Measurements from ENCODE around the gene NPIPB2. TPM values are rescaled to one million over a fixed set of nuclear protein-coding genes. Genes with fewer than 3 reads are reported as not detected.

NPIPB2 gene
- total and polyA plus RNA-seq, 3 experiments from 2014 or later: 1.3 to 9.7 (median 9.4) TPM

GRCh38 chr16:11916524-11917285 lies 25.1 kb downstream of the NPIPB2 start:
- ChIA-PET POLR2A (interaction anchor here (1.3 to 1.7 kb wide), 2 partner anchors 60 to 65 kb away, joined by 5 to 7 read pairs; partner anchors contain the start of genes RSL1D1 and SNX29), CTCF (interaction anchor here (1.9 kb wide), 1 partner anchor 34 kb away, joined by 4 read pairs; no protein-coding TSS in a partner anchor)
- H3K27ac Mint-ChIP-seq: peak overlapping the region; percentile 73 to 98 (median 92)
- Histone ChIP-seq H3K9me3 (ENCODE audit: low read length) (no peaks in the 10 kb centered on the region), H3K27me3 (ENCODE audit: insufficient read depth, low read length, poor library complexity, severe bottlenecking) (no peaks in the 10 kb centered on the region), H3K4me1 (ENCODE audit: insufficient read depth, low read length) (peaks cover 25% of the 10 kb centered on the region), H3K36me3 (ENCODE audit: insufficient read depth, low read length) (no peaks in the 10 kb centered on the region), H3K4me3 (ENCODE audit: low read length) (peak overlapping the region; percentile 47), H3K27ac (ENCODE audit: low read depth, low read length) (peak overlapping the region; percentile 45)
- H3K36me3 Mint-ChIP-seq: peaks cover 0 to 30% (median 0%) of the 10 kb centered on the region in 3 donors
- H3K4me3 Mint-ChIP-seq: peak overlapping the region; percentile 89 to 95 (median 92)
- DNase-seq: no peak
- H3K4me1 Mint-ChIP-seq: peaks cover 29 to 35% (median 30%) of the 10 kb centered on the region in 3 donors
- H3K27me3 Mint-ChIP-seq: peaks cover 0 to 7% of the 10 kb centered on the region in 2 donors
- H3K9me3 Mint-ChIP-seq: no peaks in the 10 kb centered on the region

GRCh38 chr16:11915644-11916523 lies 26.0 kb downstream of the NPIPB2 start, which contains the start of gene GSPT1:
TSS of gene GSPT1 (minus strand) at chr16:11915956. CDS start at chr16:11915720, 236 bp downstream.
- Histone ChIP-seq H3K36me3 (ENCODE audit: insufficient read depth, low read length) (no peaks in the 10 kb centered on the region), H3K4me1 (ENCODE audit: insufficient read depth, low read length) (peaks cover 28% of the 10 kb centered on the region), H3K27me3 (ENCODE audit: insufficient read depth, low read length, poor library complexity, severe bottlenecking) (no peaks in the 10 kb centered on the region), H3K9me3 (ENCODE audit: low read length) (no peaks in the 10 kb centered on the region), H3K27ac (ENCODE audit: low read depth, low read length) (peak within 1 kb of the TSS; percentile 68), H3K4me3 (ENCODE audit: low read length) (peak within 1 kb of the TSS; percentile 64)
- Mint-ChIP-seq H3K27ac (peak within 1 kb of the TSS; percentile 96 to 99 (median 97)), H3K4me3 (peak within 1 kb of the TSS; percentile 92 to 98 (median 96)), H3K9me3 (no peaks in the 10 kb centered on the region), H3K4me1 (peaks cover 31 to 38% (median 34%) of the 10 kb centered on the region in 3 donors), H3K36me3 (peaks cover 0 to 31% (median 0%) of the 10 kb centered on the region in 3 donors), H3K27me3 (peaks cover 0 to 7% of the 10 kb centered on the region in 2 donors)
- POLR2A ChIA-PET: interaction anchor here (0.6 to 1.7 kb wide), 5 partner anchors 61 to 173 kb away, joined by 3 to 7 read pairs (median 6); partner anchors contain the start of genes RSL1D1, SNX29, TXNDC11 and ZC3H7A
- peak; percentile 98 to 100 (median 99) for DNase-seq
- CTCF ChIA-PET: interaction anchor here (1.9 kb wide), 1 partner anchor 33 kb away, joined by 4 read pairs; no protein-coding TSS in a partner anchor

DNA sequence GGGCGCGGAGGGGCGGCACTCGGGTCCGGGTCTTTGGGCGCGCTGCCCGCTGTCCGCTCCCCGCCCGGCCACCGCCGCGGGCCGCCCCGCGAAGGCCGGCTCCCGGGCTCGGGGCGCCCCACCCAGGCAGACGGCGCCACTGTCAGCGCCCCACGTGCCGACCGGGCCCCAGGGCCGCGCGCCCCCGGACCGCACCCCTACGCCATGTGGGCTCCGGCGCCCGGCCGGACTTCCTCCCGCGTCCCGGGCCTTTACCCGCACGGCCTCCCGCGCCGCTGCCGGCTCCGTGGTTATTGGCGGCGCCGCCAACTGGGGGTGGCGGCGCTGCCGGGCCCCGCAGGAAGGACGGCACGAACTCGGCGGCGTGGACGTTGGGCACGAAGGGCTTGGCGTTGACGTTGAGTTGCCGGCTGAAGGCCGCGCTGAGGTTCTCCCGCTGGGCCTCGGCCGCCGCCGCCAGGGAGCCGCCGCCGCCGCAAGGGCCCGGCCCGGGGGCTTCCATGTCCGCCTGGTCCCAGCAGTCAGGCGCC lies 26.7 kb downstream of the NPIPB2 start:
- CTCF ChIA-PET: interaction anchor here (1.9 kb wide), 1 partner anchor 32 kb away, joined by 4 read pairs; no protein-coding TSS in a partner anchor
- H3K27me3 Mint-ChIP-seq: peaks cover 0 to 4% of the 10 kb centered on the region in 2 donors
- peaks cover 35% of the 10 kb centered on the region for H3K4me1 ChIP-seq (ENCODE audit: insufficient read depth, low read length)
- peaks cover 0 to 37% (median 0%) of the 10 kb centered on the region in 3 donors for H3K36me3 Mint-ChIP-seq
- peak overlapping the region; percentile 92 to 98 (median 96) for H3K4me3 Mint-ChIP-seq
- H3K27me3 ChIP-seq (ENCODE audit: insufficient read depth, low read length, poor library complexity, severe bottlenecking): no peaks in the 10 kb centered on the region
- H3K9me3 Mint-ChIP-seq: no peaks in the 10 kb centered on the region
- no peaks in the 10 kb centered on the region for H3K9me3 ChIP-seq (ENCODE audit: low read length)
- H3K4me1 Mint-ChIP-seq: peaks cover 38 to 45% (median 41%) of the 10 kb centered on the region in 3 donors
- no peaks in the 10 kb centered on the region for H3K36me3 ChIP-seq (ENCODE audit: insufficient read depth, low read length)
- H3K4me3 ChIP-seq (ENCODE audit: low read length): peak overlapping the region; percentile 64
- POLR2A ChIA-PET: interaction anchor here (0.6 to 1.7 kb wide), 4 partner anchors 64 to 172 kb away, joined by 3 to 7 read pairs (median 6); partner anchors contain the start of genes RSL1D1, TXNDC11 and ZC3H7A
- peak overlapping the region; percentile 68 for H3K27ac ChIP-seq (ENCODE audit: low read depth, low read length)
- peak overlapping the region in 7 of 8 donors; percentile 96 to 99 (median 97) for H3K27ac Mint-ChIP-seq
- DNase-seq: peak in 2 of 5 donors; percentile 15 to 64

GRCh38 chr16:11914210-11915113 lies 27.4 kb downstream of the NPIPB2 start:
- peaks cover 0 to 4% of the 10 kb centered on the region in 2 donors for H3K27me3 Mint-ChIP-seq

DNA sequence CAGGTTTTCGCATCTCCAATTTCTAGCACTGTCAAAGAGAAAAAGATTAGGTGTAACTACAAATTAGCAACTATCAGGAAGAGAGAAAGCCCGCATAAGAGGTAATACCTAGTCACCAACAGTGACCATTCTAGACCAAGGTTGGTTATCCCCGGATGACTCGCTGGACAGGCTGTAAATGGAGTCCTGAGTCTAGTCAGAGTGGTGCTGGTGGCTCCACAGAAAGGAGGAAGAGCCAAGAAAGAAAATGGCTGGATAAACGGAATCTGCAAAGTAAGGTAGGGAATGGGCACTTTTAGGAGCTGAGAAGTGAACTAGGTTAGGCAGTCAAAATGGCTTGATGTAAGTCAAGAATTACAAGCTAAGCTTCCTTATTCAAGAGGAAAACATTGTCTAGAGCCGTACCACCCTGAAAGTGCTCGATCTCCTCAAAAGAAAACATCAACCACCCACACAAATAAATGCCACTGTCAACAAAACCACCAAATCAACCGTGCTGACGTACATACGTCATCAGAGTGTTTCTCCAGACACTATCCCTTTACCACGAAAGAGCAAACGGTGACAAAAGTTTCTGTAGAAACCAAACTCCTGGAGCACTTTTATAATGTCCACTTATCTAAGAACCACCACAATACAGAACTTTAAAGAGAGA lies 28.3 kb downstream of the NPIPB2 start:
- peaks cover 0 to 45% (median 0%) of the 10 kb centered on the region in 3 donors for H3K36me3 Mint-ChIP-seq
- Histone ChIP-seq H3K4me1 (ENCODE audit: insufficient read depth, low read length) (peaks cover 46% of the 10 kb centered on the region), H3K9me3 (ENCODE audit: low read length) (no peaks in the 10 kb centered on the region), H3K4me3 (ENCODE audit: low read length) (peak overlapping the region; percentile 64), H3K27me3 (ENCODE audit: insufficient read depth, low read length, poor library complexity, severe bottlenecking) (no peaks in the 10 kb centered on the region), H3K36me3 (ENCODE audit: insufficient read depth, low read length) (no peaks in the 10 kb centered on the region), H3K27ac (ENCODE audit: low read depth, low read length) (peak overlapping the region; percentile 68)
- peak; percentile 8 to 79 (median 60) for DNase-seq
- CTCF ChIA-PET: no interaction called here
- peak overlapping the region; percentile 96 to 99 (median 97) for H3K27ac Mint-ChIP-seq
- POLR2A ChIA-PET: interaction anchor here (0.6 kb wide), 1 partner anchor 64 kb away, joined by 3 read pairs; the partner anchor contains the start of gene SNX29
- no peaks in the 10 kb centered on the region for H3K9me3 Mint-ChIP-seq
- peak overlapping the region; percentile 87 to 98 (median 96) for H3K4me3 Mint-ChIP-seq
- peaks cover 49 to 60% (median 55%) of the 10 kb centered on the region in 3 donors for H3K4me1 Mint-ChIP-seq
- H3K27me3 Mint-ChIP-seq: peaks cover 0 to 4% of the 10 kb centered on the region in 2 donors

More at GRCh38 chr16:11914210-11915113, 27.4 kb downstream of the NPIPB2 start:
- Histone ChIP-seq H3K27ac (ENCODE audit: low read depth, low read length) (peak overlapping the region; percentile 68), H3K27me3 (ENCODE audit: insufficient read depth, low read length, poor library complexity, severe bottlenecking) (no peaks in the 10 kb centered on the region), H3K4me1 (ENCODE audit: insufficient read depth, low read length) (peaks cover 41% of the 10 kb centered on the region), H3K9me3 (ENCODE audit: low read length) (no peaks in the 10 kb centered on the region), H3K4me3 (ENCODE audit: low read length) (peak overlapping the region; percentile 64), H3K36me3 (ENCODE audit: insufficient read depth, low read length) (no peaks in the 10 kb centered on the region)
- Mint-ChIP-seq H3K9me3 (no peaks in the 10 kb centered on the region), H3K4me3 (peak overlapping the region; percentile 87 to 98 (median 96)), H3K4me1 (peaks cover 41 to 53% (median 47%) of the 10 kb centered on the region in 3 donors), H3K36me3 (peaks cover 0 to 38% (median 0%) of the 10 kb centered on the region in 3 donors), H3K27ac (peak overlapping the region; percentile 96 to 99 (median 97))
- ChIA-PET POLR2A (interaction anchor here (0.5 to 1.7 kb wide), 3 partner anchors 63 to 177 kb away, joined by 3 to 5 read pairs (median 5); partner anchors contain the start of genes RSL1D1 and SNX29), CTCF (interaction anchor here (1.9 kb wide), 1 partner anchor 32 kb away, joined by 4 read pairs; no protein-coding TSS in a partner anchor)
- peak in 4 of 5 donors; percentile 5 to 60 (median 32) for DNase-seq

GRCh38 chr16:11909653-11910545 lies 31.9 kb downstream of the NPIPB2 start:
- H3K27me3 ChIP-seq (ENCODE audit: insufficient read depth, low read length, poor library complexity, severe bottlenecking): no peaks in the 10 kb centered on the region
- Mint-ChIP-seq H3K4me1 (peaks cover 65 to 80% (median 78%) of the 10 kb centered on the region in 3 donors), H3K9me3 (no peaks in the 10 kb centered on the region), H3K27ac (peak overlapping the region in 6 of 8 donors; percentile 8 to 64 (median 38)), H3K27me3 (no peaks in the 10 kb centered on the region), H3K4me3 (peak overlapping the region in 4 of 7 donors; percentile 3 to 57 (median 37)), H3K36me3 (peaks cover 0 to 68% (median 1%) of the 10 kb centered on the region in 3 donors)
- H3K27ac ChIP-seq (ENCODE audit: low read depth, low read length): no peak overlapping the region
- ChIA-PET CTCF (no interaction called here), POLR2A (no interaction called here)
- no peaks in the 10 kb centered on the region for H3K36me3 ChIP-seq (ENCODE audit: insufficient read depth, low read length)
- DNase-seq: no peak
- peaks cover 45% of the 10 kb centered on the region for H3K4me1 ChIP-seq (ENCODE audit: insufficient read depth, low read length)
- H3K4me3 ChIP-seq (ENCODE audit: low read length): no peak overlapping the region
- no peaks in the 10 kb centered on the region for H3K9me3 ChIP-seq (ENCODE audit: low read length)
